Natural killer cell (primary cell): ENCODE data around the gene APCDD1L. TPM values are rescaled to one million over a fixed set of nuclear protein-coding genes. Genes with fewer than 3 reads are reported as not detected.

Experiments used
- ATAC-seq, 3 donors: fragments of 150-1000 bp in 2 of 3; fragments of 200-7000 bp in 1 of 3; cut with Tn5 transposase; 1 replicate in 1 of 3; 2 replicates in 2 of 3; pipeline ENCODE4 v1.10.0; 2021; ENCODE audit warnings: mild to moderate bottlenecking in 2 of 3, moderate library complexity in 2 of 3
- DNase-seq, 2 donors: peaks; one replicate each; pipeline versions ENCODE4 v3.0.0 to v3.0.0-alpha.2; 2013 to 2021; ENCODE audit warnings: mixed read lengths in 1 of 2
- H3K27ac ChIP-seq: one replicate; pipeline ENCODE4 v1.5.1; 2013; ENCODE audit warnings: mild to moderate bottlenecking, low read length
- H3K27me3 ChIP-seq: one replicate; pipeline ENCODE4 v1.6.1; 2013; ENCODE audit warnings: low read length; ENCODE audit not compliant: control insufficient read depth, insufficient read depth
- H3K36me3 ChIP-seq: one replicate; pipeline ENCODE4 v1.6.1; 2013; ENCODE audit warnings: low read length; ENCODE audit not compliant: control insufficient read depth, insufficient read depth
- H3K4me1 ChIP-seq: one replicate; pipeline ENCODE4 v1.6.1; 2013; ENCODE audit warnings: low read length; ENCODE audit not compliant: control insufficient read depth, insufficient read depth
- H3K4me3 ChIP-seq: one replicate; pipeline ENCODE4 v1.5.1; 2013; ENCODE audit warnings: low read length
- H3K9me3 ChIP-seq: one replicate; pipeline ENCODE4 v1.6.1; 2013; ENCODE audit warnings: low read length; ENCODE audit not compliant: control insufficient read depth, insufficient read depth
- H3K27ac Mint-ChIP-seq, 2 donors: one replicate each; pipeline ENCODE4 v1.8.0; 2022; ENCODE audit warnings: mild to moderate bottlenecking in 2 of 2, mixed read lengths in 2 of 2, moderate library complexity in 1 of 2
- H3K27me3 Mint-ChIP-seq, 2 donors: one replicate each; pipeline ENCODE4 v1.8.0; 2022; ENCODE audit warnings: low read depth in 2 of 2, mixed read lengths in 2 of 2
- H3K36me3 Mint-ChIP-seq: one replicate; pipeline ENCODE4 v1.8.0; 2022; ENCODE audit warnings: mixed read lengths
- H3K4me1 Mint-ChIP-seq, 2 donors: one replicate each; pipeline ENCODE4 v1.8.0; 2022; ENCODE audit warnings: mixed read lengths in 2 of 2
- H3K4me3 Mint-ChIP-seq: one replicate; pipeline ENCODE4 v1.8.0; 2022; ENCODE audit warnings: mild to moderate bottlenecking, moderate library complexity, mixed read lengths
- H3K9me3 Mint-ChIP-seq, 2 donors: one replicate each; pipeline ENCODE4 v1.8.0; 2022; ENCODE audit warnings: mixed read lengths in 2 of 2
- WGBS: methylation state at CpG from one replicate; pipeline ENCODE4 v1.1.7; 2013; ENCODE audit warnings: missing lambda C conversion rate; ENCODE audit not compliant: insufficient coverage; 5-methylcytosine and 5-hydroxymethylcytosine counted together
- intact Hi-C: fragments of 100-400 bp; cut with micrococcal nuclease; formaldehyde crosslinking; loops from one replicate; pipeline ENCODE4 v1.14.2; 2022
- total RNA-seq, 4 donors: library from RNA; stranded (reverse); fragments of 120-200 nt in 1 of 4; gene quantifications; one replicate each; pipeline versions ENCODE4 v1.2.3 to v1.2.4, GENCODE V29; 2013 to 2022
- TF ChIP-seq, protein P1 (sequence below): fragments of 200-600 bp; IDR thresholded peaks from one replicate; pipeline ENCODE4 v1.8.0; 2022; ENCODE audit warnings: antibody characterized with exemption

Gene APCDD1L
- total RNA-seq, 3 donors from 2014 or later (not counting 1 experiment from before 2014, with no cell fraction given), result not detected

DNA sequence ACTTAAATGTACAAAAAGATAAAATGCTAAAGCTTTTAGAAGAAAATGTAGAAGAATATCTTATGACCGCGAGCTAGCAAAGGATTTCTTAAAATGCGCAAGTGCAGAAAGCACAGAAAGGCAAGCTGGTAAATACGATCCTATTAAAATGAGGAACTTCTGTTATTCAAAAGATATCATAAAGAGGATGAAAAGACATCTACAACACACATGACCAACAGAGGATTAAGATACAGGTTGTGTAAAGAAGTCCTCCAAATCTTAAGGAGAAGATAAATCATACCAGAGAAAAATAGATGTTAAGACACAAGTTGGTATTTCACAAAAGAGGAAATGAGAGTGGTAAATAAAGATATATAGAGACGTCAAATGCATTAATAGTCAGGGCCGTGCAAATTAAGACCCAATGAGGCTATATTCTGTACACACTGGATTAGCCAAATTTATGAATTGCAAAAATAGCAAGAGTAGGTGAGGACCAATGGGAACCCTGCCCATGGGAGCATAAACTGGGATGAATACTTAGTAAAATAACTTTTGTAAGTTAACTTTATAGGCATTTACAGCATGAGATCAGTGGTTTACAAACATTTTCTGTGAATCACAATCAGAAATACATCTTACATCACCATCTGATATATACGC, 23.0 kb downstream of the APCDD1L start:
- Histone ChIP-seq H3K4me1 (no peaks in the 10 kb centered on the region), H3K27ac (no peak overlapping the region), H3K27me3 (no peaks in the 10 kb centered on the region), H3K36me3 (no peaks in the 10 kb centered on the region), H3K4me3 (no peak overlapping the region), H3K9me3 (no peaks in the 10 kb centered on the region)
- Mint-ChIP-seq H3K4me1 (no peaks in the 10 kb centered on the region), H3K27me3 (peaks cover 9 to 25% of the 10 kb centered on the region in 2 donors), H3K4me3 (no peak overlapping the region), H3K9me3 (peaks cover 2 to 3% of the 10 kb centered on the region in 2 donors), H3K27ac (no peak overlapping the region), H3K36me3 (peaks cover 8% of the 10 kb centered on the region)
- 84% methylated on average over 6 of the region's 7 CpGs for WGBS
- DNase-seq (no peak), ATAC-seq (no peak)
- TF ChIP-seq, protein P1, sequence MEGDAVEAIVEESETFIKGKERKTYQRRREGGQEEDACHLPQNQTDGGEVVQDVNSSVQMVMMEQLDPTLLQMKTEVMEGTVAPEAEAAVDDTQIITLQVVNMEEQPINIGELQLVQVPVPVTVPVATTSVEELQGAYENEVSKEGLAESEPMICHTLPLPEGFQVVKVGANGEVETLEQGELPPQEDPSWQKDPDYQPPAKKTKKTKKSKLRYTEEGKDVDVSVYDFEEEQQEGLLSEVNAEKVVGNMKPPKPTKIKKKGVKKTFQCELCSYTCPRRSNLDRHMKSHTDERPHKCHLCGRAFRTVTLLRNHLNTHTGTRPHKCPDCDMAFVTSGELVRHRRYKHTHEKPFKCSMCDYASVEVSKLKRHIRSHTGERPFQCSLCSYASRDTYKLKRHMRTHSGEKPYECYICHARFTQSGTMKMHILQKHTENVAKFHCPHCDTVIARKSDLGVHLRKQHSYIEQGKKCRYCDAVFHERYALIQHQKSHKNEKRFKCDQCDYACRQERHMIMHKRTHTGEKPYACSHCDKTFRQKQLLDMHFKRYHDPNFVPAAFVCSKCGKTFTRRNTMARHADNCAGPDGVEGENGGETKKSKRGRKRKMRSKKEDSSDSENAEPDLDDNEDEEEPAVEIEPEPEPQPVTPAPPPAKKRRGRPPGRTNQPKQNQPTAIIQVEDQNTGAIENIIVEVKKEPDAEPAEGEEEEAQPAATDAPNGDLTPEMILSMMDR, result no peak
- intact Hi-C loops, result no loop called here

DNA sequence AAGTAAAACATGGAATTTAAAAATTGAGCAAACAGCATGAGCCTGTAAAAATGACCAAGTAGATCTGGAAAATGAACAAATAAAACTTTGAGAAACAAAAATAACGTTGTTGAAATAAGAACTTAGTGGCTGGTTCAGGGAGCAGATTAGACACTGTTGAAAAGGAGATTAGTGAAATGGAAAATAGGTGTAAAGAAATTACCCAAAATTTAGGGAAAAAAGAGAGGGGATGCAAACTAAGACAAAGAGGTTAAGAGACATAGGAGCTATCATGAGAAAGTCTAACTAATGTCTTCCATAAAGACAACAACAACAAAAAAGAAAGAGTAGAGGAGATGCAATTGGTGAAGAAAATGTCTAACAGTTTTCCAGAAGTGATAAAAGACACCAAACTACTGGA, 29.0 kb downstream of the APCDD1L start:
- Histone ChIP-seq H3K36me3 (no peaks in the 10 kb centered on the region), H3K9me3 (peaks cover 6% of the 10 kb centered on the region), H3K27me3 (no peaks in the 10 kb centered on the region), H3K4me1 (no peaks in the 10 kb centered on the region), H3K4me3 (no peak overlapping the region), H3K27ac (no peak overlapping the region)
- Mint-ChIP-seq H3K27me3 (peaks cover 17 to 37% of the 10 kb centered on the region in 2 donors), H3K36me3 (peaks cover 22% of the 10 kb centered on the region), H3K4me1 (no peaks in the 10 kb centered on the region), H3K9me3 (peaks cover 6 to 9% of the 10 kb centered on the region in 2 donors), H3K4me3 (no peak overlapping the region), H3K27ac (no peak overlapping the region)
- WGBS, result 61% methylated on average over 1 of the region's 1 CpG
- DNase-seq (no peak), ATAC-seq (no peak)
- intact Hi-C loops, result no loop called here
- TF ChIP-seq, protein P1, result no peak

DNA sequence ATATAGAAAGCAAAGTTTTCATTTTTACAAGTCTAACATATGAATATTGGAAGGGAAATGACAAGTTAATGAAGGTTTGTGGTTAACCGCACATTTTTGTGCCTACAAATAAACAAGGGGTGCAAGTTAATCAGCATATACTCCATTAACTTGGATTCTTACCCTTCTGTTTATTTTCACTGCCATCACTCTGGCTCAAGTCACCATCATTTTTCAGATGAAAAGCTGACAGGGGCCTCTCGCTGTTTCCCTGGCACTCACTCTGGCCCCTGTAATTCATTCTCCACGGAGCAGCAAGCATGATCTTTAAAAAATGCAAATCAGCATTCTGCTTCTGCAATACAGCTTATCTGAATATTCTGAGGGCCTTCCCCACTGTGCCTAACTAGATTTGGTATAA, 29.8 kb downstream of the APCDD1L start:
- H3K36me3 Mint-ChIP-seq, result peaks cover 22% of the 10 kb centered on the region
- no peak overlapping the region for H3K27ac Mint-ChIP-seq
- H3K4me3 Mint-ChIP-seq, result no peak overlapping the region
- intact Hi-C loops, result no loop called here
- H3K4me1 ChIP-seq, result no peaks in the 10 kb centered on the region
- ATAC-seq, result no peak
- H3K36me3 ChIP-seq, result no peaks in the 10 kb centered on the region
- no peaks in the 10 kb centered on the region for H3K27me3 ChIP-seq
- peaks cover 6% of the 10 kb centered on the region for H3K9me3 ChIP-seq
- 88% methylated on average over 2 of the region's 3 CpGs for WGBS
- H3K9me3 Mint-ChIP-seq, result peaks cover 6 to 9% of the 10 kb centered on the region in 2 donors
- TF ChIP-seq, protein P1, result no peak
- no peak overlapping the region for H3K4me3 ChIP-seq
- DNase-seq, result no peak
- H3K4me1 Mint-ChIP-seq, result no peaks in the 10 kb centered on the region
- no peak overlapping the region for H3K27ac ChIP-seq
- H3K27me3 Mint-ChIP-seq, result peaks cover 14 to 32% of the 10 kb centered on the region in 2 donors

DNA sequence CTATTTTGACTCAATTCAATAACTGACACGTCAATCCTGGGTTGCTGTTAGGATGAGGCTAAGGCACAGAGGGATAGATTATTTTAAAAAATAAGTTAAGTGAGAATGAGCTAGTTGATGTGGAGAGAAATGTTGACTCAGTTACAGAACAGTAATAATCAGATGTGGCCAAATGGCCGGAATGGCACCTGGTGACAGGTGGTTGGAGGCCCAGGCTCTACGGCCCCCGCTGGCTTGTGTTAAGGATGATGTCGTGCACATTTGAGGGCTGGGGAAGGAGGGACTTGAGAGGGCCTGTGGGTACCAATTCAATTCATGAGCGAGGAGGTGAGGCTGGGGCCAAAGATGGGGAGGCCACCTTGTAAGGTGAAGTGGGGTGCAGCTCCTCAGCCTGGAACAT, 31.7 kb downstream of the APCDD1L start:
- H3K4me3 ChIP-seq, result no peak overlapping the region
- H3K9me3 Mint-ChIP-seq, result peaks cover 4 to 6% of the 10 kb centered on the region in 2 donors
- H3K4me1 ChIP-seq, result no peaks in the 10 kb centered on the region
- no peaks in the 10 kb centered on the region for H3K4me1 Mint-ChIP-seq
- H3K27me3 Mint-ChIP-seq, result peaks cover 8 to 25% of the 10 kb centered on the region in 2 donors
- TF ChIP-seq, protein P1, result no peak
- no peak for ATAC-seq
- H3K36me3 ChIP-seq, result no peaks in the 10 kb centered on the region
- intact Hi-C loops, result no loop called here
- WGBS, result 88% methylated on average over 6 of the region's 6 CpGs
- H3K4me3 Mint-ChIP-seq, result no peak overlapping the region
- H3K27ac Mint-ChIP-seq, result no peak overlapping the region
- H3K27me3 ChIP-seq, result no peaks in the 10 kb centered on the region
- peaks cover 16% of the 10 kb centered on the region for H3K36me3 Mint-ChIP-seq
- no peak for DNase-seq
- no peak overlapping the region for H3K27ac ChIP-seq
- H3K9me3 ChIP-seq, result peaks cover 8% of the 10 kb centered on the region
